ENCODE measurements around the gene VKORC1. TPM values are rescaled to one million over a fixed set of nuclear protein-coding genes. Genes with fewer than 3 reads are reported as not detected.
"Not testable (repeated sequence)": the region's sequence is repeated elsewhere in the genome, so short reads cannot be mapped to it uniquely, and the experiment has no call there.

The VKORC1 gene
- polyA plus RNA-seq, 2 donors = 18.5 to 39.2 TPM

GRCh38 chr16:31107465-31107867 lies 12.9 kb upstream of the VKORC1 start:
- Histone ChIP-seq H3K9me3 (ENCODE audit: control insufficient read depth in 2 of 2, insufficient read depth in 1 of 2, low read depth in 1 of 2, low read length in 1 of 2) (no peaks in the 10 kb centered on the region), H3K4me1 (ENCODE audit: control insufficient read depth in 2 of 2, insufficient read depth in 2 of 2, low read length in 1 of 2) (peaks cover 3 to 27% of the 10 kb centered on the region in 2 donors), H3K36me3 (ENCODE audit: control insufficient read depth in 2 of 2, insufficient read depth in 2 of 2, low read length in 1 of 2) (peaks cover 12 to 26% of the 10 kb centered on the region in 2 donors), H3K4me3 (ENCODE audit: low read depth in 1 of 2, low read length in 2 of 2) (no peak overlapping the region), H3K27ac (ENCODE audit: low read depth in 2 of 2, low read length in 1 of 2) (peak overlapping the region in 1 of 2 donors; percentile 6), H3K27me3 (ENCODE audit: control insufficient read depth in 1 of 2, insufficient read depth in 2 of 2, low read length in 2 of 2) (no peaks in the 10 kb centered on the region)
- 86 to 92% methylated on average over 6 of the region's 6 CpGs for WGBS, 2 donors

GRCh38 chr16:31106509-31107464 lies 12.2 kb upstream of the VKORC1 start:
- Histone ChIP-seq H3K27ac (ENCODE audit: low read depth in 2 of 2, low read length in 1 of 2) (peak overlapping the region in 1 of 2 donors; percentile 6), H3K4me1 (ENCODE audit: control insufficient read depth in 2 of 2, insufficient read depth in 2 of 2, low read length in 1 of 2) (peaks cover 3 to 21% of the 10 kb centered on the region in 2 donors), H3K36me3 (ENCODE audit: control insufficient read depth in 2 of 2, insufficient read depth in 2 of 2, low read length in 1 of 2) (peaks cover 7 to 21% of the 10 kb centered on the region in 2 donors), H3K4me3 (ENCODE audit: low read depth in 1 of 2, low read length in 2 of 2) (no peak overlapping the region), H3K9me3 (ENCODE audit: control insufficient read depth in 2 of 2, insufficient read depth in 1 of 2, low read depth in 1 of 2, low read length in 1 of 2) (no peaks in the 10 kb centered on the region), H3K27me3 (ENCODE audit: control insufficient read depth in 1 of 2, insufficient read depth in 2 of 2, low read length in 2 of 2) (no peaks in the 10 kb centered on the region)
- WGBS, 2 donors = 89 to 90% methylated on average over 28 of the region's 28 CpGs

DNA sequence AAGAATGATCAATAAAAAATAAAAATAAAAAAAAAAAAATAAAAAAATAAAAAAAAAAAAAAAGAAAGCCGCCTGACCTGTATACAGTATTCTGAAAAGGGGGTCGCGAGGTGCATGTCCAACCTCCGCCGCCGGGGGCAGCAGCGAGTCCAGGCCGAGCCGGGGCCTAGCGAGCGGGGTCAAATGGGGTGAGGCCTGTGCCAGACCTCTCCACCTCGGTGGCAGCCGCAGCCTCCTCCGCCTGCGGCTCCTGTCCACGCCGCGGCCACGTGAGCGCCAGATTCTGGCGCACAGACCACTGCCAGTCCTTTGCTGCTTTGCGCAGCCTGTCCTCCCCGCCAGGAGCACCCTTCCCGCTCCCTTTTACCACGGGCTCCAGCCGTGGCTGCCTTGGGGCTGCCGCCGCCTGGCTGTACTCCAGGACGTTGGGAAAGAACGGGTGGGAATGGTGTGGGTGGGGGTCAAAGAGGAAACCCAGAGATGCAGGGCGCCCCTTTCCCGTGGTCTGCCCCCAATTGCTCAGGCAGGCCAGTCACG lies 11.1 kb upstream of the VKORC1 start:
- Histone ChIP-seq H3K27me3 (ENCODE audit: control insufficient read depth in 1 of 2, insufficient read depth in 2 of 2, low read length in 2 of 2) (no peaks in the 10 kb centered on the region), H3K4me3 (ENCODE audit: low read depth in 1 of 2, low read length in 2 of 2) (no peak overlapping the region), H3K27ac (ENCODE audit: low read depth in 2 of 2, low read length in 1 of 2) (peak overlapping the region in 1 of 2 donors; percentile 8), H3K9me3 (ENCODE audit: control insufficient read depth in 2 of 2, insufficient read depth in 1 of 2, low read depth in 1 of 2, low read length in 1 of 2) (no peaks in the 10 kb centered on the region), H3K4me1 (ENCODE audit: control insufficient read depth in 2 of 2, insufficient read depth in 2 of 2, low read length in 1 of 2) (peaks cover 3 to 15% of the 10 kb centered on the region in 2 donors), H3K36me3 (ENCODE audit: control insufficient read depth in 2 of 2, insufficient read depth in 2 of 2, low read length in 1 of 2) (peaks cover 6 to 12% of the 10 kb centered on the region in 2 donors)
- WGBS, 2 donors = 12 to 15% methylated on average over 32 to 33 of the region's 33 CpGs

GRCh38 chr16:31100876-31101641 lies 6.5 kb upstream of the VKORC1 start:
- WGBS, 2 donors = 84 to 88% methylated on average over 13 of the region's 13 CpGs
- H3K4me3 ChIP-seq (ENCODE audit: low read depth in 1 of 2, low read length in 2 of 2); H3K36me3 ChIP-seq (ENCODE audit: control insufficient read depth in 2 of 2, insufficient read depth in 2 of 2, low read length in 1 of 2); H3K27ac ChIP-seq (ENCODE audit: low read depth in 2 of 2, low read length in 1 of 2); H3K4me1 ChIP-seq (ENCODE audit: control insufficient read depth in 2 of 2, insufficient read depth in 2 of 2, low read length in 1 of 2); H3K9me3 ChIP-seq (ENCODE audit: control insufficient read depth in 2 of 2, insufficient read depth in 1 of 2, low read depth in 1 of 2, low read length in 1 of 2); H3K27me3 ChIP-seq (ENCODE audit: control insufficient read depth in 1 of 2, insufficient read depth in 2 of 2, low read length in 2 of 2): not testable (repeated sequence)

- no peaks in the 10 kb centered on the region for H3K4me1 ChIP-seq (ENCODE audit: control insufficient read depth in 2 of 2, insufficient read depth in 2 of 2, low read length in 1 of 2)
- no peak overlapping the region for H3K4me3 ChIP-seq (ENCODE audit: low read depth in 1 of 2, low read length in 2 of 2)
- 65 to 68% methylated on average over 4 of the region's 4 CpGs for WGBS, 2 donors
These were observed 5.5 kb upstream of the VKORC1 start for GRCh38 chr16:31099860-31100638.

GRCh38 chr16:31094088-31094423 lies 541 bp downstream of the VKORC1 start:
- WGBS, 2 donors = 1% methylated on average over 20 of the region's 20 CpGs
- peak overlapping the region; percentile 64 to 89 for H3K4me3 ChIP-seq (ENCODE audit: low read depth in 1 of 2, low read length in 2 of 2)

More at GRCh38 chr16:31099860-31100638, 5.5 kb upstream of the VKORC1 start:
- Histone ChIP-seq H3K9me3 (ENCODE audit: control insufficient read depth in 2 of 2, insufficient read depth in 1 of 2, low read depth in 1 of 2, low read length in 1 of 2) (no peaks in the 10 kb centered on the region), H3K36me3 (ENCODE audit: control insufficient read depth in 2 of 2, insufficient read depth in 2 of 2, low read length in 1 of 2) (no peaks in the 10 kb centered on the region), H3K27ac (ENCODE audit: low read depth in 2 of 2, low read length in 1 of 2) (no peak overlapping the region), H3K27me3 (ENCODE audit: control insufficient read depth in 1 of 2, insufficient read depth in 2 of 2, low read length in 2 of 2) (no peaks in the 10 kb centered on the region)

DNA sequence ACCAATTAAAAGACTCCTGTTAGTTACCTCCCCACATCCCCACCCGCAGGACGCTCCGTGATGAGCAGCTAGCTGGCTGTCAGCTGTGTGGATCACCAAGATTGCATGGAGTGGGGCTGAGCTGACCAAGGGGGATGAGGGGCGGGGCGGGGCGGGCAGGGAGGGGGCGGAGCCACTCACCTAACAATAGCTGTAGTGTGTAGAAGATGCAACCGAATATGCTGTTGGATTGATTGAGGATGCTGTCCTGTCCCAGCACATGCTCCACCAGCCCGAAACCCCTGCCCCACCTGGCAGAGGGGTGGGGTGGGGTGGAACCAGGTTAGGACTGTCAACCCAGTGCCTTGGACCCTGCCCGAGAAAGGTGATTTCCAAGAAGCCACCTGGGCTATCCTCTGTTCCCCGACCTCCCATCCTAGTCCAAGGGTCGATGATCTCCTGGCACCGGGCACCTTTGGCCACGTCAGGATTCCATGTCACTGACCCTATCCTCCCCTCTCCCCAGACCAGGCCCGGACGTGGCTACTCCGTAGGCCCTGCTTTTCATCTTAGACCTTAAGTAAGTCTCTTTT lies 1.4 kb downstream of the VKORC1 start:
- Histone ChIP-seq H3K36me3 (ENCODE audit: control insufficient read depth in 2 of 2, insufficient read depth in 2 of 2, low read length in 1 of 2) (peaks cover 0 to 16% of the 10 kb centered on the region in 2 donors), H3K9me3 (ENCODE audit: control insufficient read depth in 2 of 2, insufficient read depth in 1 of 2, low read depth in 1 of 2, low read length in 1 of 2) (no peaks in the 10 kb centered on the region), H3K4me3 (ENCODE audit: low read depth in 1 of 2, low read length in 2 of 2) (no peak overlapping the region), H3K27ac (ENCODE audit: low read depth in 2 of 2, low read length in 1 of 2) (no peak overlapping the region), H3K4me1 (ENCODE audit: control insufficient read depth in 2 of 2, insufficient read depth in 2 of 2, low read length in 1 of 2) (peaks cover 0 to 4% of the 10 kb centered on the region in 2 donors), H3K27me3 (ENCODE audit: control insufficient read depth in 1 of 2, insufficient read depth in 2 of 2, low read length in 2 of 2) (no peaks in the 10 kb centered on the region)
- WGBS, 2 donors = 36 to 37% methylated on average over 17 of the region's 17 CpGs

More at GRCh38 chr16:31094088-31094423, 541 bp downstream of the VKORC1 start:
- H3K9me3 ChIP-seq (ENCODE audit: control insufficient read depth in 2 of 2, insufficient read depth in 1 of 2, low read depth in 1 of 2, low read length in 1 of 2) = no peaks in the 10 kb centered on the region
- H3K27ac ChIP-seq (ENCODE audit: low read depth in 2 of 2, low read length in 1 of 2) = peak overlapping the region; percentile 90 to 97
- H3K4me1 ChIP-seq (ENCODE audit: control insufficient read depth in 2 of 2, insufficient read depth in 2 of 2, low read length in 1 of 2) = peaks cover 0 to 4% of the 10 kb centered on the region in 2 donors
- H3K36me3 ChIP-seq (ENCODE audit: control insufficient read depth in 2 of 2, insufficient read depth in 2 of 2, low read length in 1 of 2) = peaks cover 0 to 12% of the 10 kb centered on the region in 2 donors
- no peaks in the 10 kb centered on the region for H3K27me3 ChIP-seq (ENCODE audit: control insufficient read depth in 1 of 2, insufficient read depth in 2 of 2, low read length in 2 of 2)

DNA sequence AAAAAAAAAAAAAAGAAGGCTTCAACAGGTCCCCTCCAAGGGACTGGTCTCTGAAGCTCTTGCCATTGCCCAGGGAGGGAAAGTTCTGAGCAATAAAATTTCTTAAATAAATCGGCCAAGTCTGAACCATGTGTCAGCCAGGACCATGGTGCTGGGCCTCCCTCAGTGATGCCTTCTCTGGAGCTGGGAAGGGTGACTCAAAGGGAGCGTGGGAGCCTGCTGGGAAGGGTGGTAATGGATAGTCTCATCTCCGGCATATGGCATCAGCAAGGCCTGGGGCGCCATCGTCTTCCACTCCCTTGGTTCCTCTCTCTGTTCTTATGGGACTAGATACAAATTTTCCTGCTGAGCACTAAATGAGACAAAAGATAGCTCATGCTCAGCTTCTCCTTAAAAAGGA lies 2.3 kb downstream of the VKORC1 start:
- H3K36me3 ChIP-seq (ENCODE audit: control insufficient read depth in 2 of 2, insufficient read depth in 2 of 2, low read length in 1 of 2) = peaks cover 0 to 16% of the 10 kb centered on the region in 2 donors
- WGBS, 2 donors = 93 to 95% methylated on average over 5 of the region's 5 CpGs
- no peaks in the 10 kb centered on the region for H3K27me3 ChIP-seq (ENCODE audit: control insufficient read depth in 1 of 2, insufficient read depth in 2 of 2, low read length in 2 of 2)
- peaks cover 0 to 4% of the 10 kb centered on the region in 2 donors for H3K4me1 ChIP-seq (ENCODE audit: control insufficient read depth in 2 of 2, insufficient read depth in 2 of 2, low read length in 1 of 2)
- no peak overlapping the region for H3K4me3 ChIP-seq (ENCODE audit: low read depth in 1 of 2, low read length in 2 of 2)
- H3K9me3 ChIP-seq (ENCODE audit: control insufficient read depth in 2 of 2, insufficient read depth in 1 of 2, low read depth in 1 of 2, low read length in 1 of 2) = no peaks in the 10 kb centered on the region
- no peak overlapping the region for H3K27ac ChIP-seq (ENCODE audit: low read depth in 2 of 2, low read length in 1 of 2)

Measured in esophagus (tissue), 2 donors.